ENCODE data around the gene MASTL.
"Not testable (repeated sequence)": the region's sequence is repeated elsewhere in the genome, so short reads cannot be mapped to it uniquely, and the experiment has no call there.

Gene MASTL

DNA sequence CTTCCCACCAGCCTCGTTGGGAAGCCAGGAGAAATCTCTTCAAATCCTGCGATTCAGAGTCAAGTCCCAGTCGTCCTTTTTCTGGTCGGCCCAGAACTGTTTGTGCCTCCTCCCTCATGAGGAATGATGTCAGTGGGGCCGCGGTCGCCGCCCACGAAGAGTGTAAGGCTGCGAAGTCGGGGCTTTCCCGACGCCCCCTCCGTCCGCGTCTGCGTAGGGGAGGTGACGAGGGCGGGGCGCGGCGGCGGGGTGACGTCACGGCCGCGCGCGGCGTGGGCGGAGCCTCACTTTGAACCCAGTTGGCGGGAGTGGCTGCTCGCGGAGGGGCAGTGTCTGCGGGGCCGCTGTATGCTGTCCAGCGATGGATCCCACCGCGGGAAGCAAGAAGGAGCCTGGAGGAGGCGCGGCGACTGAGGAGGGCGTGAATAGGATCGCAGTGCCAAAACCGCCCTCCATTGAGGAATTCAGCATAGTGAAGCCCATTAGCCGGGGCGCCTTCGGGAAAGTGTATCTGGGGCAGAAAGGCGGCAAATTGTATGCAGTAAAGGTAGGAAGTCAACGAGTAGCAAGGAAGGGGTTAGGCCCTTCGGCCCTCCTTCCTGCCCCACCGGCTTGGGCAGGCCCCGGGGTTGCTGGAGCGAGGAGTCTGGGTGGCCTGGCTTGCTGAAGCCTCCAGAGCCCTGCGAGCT is at the start of gene MASTL:
Gene MASTL, plus strand, starts transcription at position 287 of the 689 bp plus-strand sequence. Its CDS starts 75 bp downstream, at position 362.
- DNase-seq (ENCODE audit: low spot score) = peak; percentile 87

DNA sequence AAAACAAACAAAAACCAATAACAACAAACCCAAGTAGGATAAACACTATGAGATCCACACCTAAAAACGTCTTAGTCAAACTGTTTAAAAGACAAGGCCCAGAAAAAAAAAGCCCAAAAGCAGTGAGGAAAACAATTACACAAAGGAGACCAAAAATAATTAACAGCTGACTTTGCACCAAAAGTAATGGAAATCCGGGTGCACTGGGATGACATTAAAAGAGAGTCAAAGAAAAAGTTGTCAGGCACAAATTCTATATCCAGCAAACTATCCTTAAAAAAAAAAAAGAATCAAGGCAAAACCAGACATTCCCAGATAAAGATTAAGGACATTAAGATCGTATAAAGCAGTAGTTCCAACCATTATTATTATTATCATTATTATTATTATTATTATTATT is 47.0 kb upstream of the MASTL start:
- no peak for DNase-seq (ENCODE audit: low spot score)

GRCh38 chr10:27134371-27134770 is 20.8 kb upstream of the MASTL start:
- DNase-seq (ENCODE audit: low spot score) = no peak

- DNase-seq (ENCODE audit: low spot score) = no peak
Observed at GRCh38 chr10:27138277-27138676, 16.9 kb upstream of the MASTL start.

- DNase-seq (ENCODE audit: low spot score) = no peak
Observed at GRCh38 chr10:27143686-27144085, 11.5 kb upstream of the MASTL start.

DNA sequence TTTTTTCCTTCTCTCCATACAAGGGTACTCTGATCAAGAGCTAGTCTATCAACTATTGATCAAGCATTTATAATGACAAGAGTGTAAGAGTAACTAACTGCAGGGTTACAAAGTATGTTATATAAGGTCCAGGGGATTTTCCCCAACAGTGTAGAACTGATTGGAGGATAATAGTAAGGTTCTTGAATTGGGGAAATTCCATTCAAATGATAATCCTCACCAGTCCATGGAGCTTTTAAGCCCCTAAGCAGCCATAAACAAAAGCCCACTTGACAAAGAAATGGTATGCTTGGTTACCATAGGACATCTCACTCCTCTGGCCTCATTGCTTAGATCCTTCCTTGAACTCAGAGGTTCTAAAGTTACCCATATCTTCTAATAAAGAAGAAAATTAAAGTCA is 9.2 kb upstream of the MASTL start:
- no peak for DNase-seq (ENCODE audit: low spot score)

DNA sequence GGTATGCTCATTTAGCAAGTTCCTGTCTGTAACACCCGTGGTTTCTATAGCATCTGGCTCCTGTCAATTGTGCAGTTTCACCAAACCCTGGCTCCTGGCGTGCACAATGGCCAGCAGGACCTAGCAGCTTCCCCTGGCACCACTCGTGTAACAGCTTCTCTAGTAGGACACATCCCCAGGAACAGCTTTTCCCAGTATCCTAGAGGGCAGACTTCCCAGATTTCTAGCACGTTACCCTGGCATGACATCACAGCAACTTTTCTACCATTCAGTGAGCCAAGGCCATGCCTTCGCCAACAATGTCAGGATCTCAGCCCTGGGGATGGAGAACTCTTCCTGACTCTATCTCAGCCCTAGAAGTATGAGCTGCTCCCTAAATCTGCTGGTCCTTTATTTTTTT is 7.5 kb upstream of the MASTL start:
- no peak for DNase-seq (ENCODE audit: low spot score)

- no peak for DNase-seq (ENCODE audit: low spot score)
Observed at GRCh38 chr10:27150261-27150660, 4.9 kb upstream of the MASTL start.

GRCh38 chr10:27152687-27153086 is 2.5 kb upstream of the MASTL start:
- no peak for DNase-seq (ENCODE audit: low spot score)

DNA sequence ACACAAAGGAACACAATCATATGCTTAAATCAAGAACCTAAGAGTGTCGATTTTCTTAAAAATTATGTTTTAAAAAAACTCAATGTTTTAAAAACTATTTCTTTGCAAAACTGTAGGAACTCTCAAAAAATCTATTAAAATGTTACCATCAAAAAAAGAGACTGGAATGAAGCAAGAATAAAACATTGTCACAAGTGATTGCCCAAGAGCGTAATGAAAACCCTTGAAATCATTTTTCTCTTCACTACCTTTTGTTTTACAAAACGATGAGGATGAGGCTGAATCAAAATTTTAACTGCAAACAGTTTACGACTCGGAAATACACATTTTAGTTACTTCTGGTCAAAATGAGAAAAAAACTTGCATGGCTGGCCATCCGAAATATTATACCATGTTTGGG is 1.8 kb upstream of the MASTL start:
- no peak for DNase-seq (ENCODE audit: low spot score)

- peak; percentile 26 for DNase-seq (ENCODE audit: low spot score)
Observed at GRCh38 chr10:27153845-27154193, 1.3 kb upstream of the MASTL start.

DNA sequence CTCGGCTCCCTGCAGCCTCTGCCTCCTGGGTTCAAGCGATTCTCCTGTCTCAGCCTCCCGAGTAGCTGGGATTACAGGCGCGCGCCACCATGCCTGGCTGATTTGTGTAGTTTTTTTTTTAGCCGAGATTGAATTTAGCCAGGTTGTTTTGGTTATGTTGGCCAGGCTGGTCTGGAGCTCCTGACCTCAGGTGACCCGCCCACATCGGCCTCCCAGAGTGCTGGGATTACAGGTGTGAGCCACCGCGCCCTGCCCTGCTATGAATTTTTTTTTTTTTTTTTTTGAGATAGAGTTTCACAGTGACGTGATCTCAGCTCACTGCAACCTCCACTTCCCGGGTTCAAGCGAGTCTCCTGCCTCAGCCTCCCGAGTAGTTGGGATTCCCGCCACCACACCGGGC is 1.4 kb downstream of the MASTL start:
- not testable (repeated sequence) for DNase-seq (ENCODE audit: low spot score)

DNA sequence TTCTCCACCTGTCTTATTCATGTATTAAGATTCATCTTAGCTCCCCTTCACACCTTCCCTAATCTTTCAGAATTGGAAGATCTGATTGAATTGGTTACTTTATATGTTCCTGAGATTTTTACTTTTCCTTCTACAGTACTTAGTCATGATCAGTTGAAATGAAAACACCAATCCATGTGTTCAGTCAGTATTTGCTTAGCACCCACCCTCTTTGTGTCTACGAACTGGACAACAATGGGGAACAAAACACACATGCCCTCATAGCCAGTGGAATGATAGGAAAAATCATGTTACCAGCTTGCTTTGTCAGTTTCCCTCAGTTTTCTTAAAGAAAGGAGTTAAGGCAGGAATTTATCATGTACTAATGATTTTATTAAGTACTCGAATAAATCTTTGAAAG is 2.0 kb downstream of the MASTL start:
- no peak for DNase-seq (ENCODE audit: low spot score)

- DNase-seq (ENCODE audit: low spot score) = peak; percentile 17
Observed at GRCh38 chr10:27158421-27158820, 3.3 kb downstream of the MASTL start.

DNA sequence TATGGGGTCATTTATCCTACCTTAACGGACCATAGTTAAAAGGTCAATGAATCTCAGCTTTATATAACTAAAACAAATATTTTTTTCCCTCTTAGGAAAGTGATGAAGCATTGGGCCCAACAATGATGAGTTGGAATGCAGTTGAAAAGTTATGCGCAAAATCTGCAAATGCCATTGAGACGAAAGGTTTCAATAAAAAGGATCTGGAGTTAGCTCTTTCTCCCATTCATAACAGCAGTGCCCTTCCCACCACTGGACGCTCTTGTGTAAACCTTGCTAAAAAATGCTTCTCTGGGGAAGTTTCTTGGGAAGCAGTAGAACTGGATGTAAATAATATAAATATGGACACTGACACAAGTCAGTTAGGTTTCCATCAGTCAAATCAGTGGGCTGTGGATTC is 14.7 kb downstream of the MASTL start:
- no peak for DNase-seq (ENCODE audit: low spot score)

DNA sequence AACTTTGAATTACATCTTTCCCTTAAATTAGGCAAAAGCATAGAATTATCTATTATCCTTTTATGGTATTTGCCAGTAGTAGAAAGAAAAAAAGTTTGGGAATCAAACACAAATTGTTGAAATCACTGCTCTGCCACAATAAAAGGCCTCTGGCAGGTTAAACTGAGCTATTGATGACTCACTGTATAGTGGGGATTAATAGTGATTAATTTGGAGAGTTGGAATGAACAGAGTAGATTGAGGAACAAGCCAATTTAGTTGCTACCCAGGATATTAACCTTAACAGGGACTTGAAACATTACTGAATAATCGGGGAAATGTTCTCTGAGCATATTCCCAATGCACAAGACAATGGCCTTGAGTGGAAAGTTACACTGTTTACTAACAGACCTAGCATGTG is 33.1 kb downstream of the MASTL start:
- DNase-seq (ENCODE audit: low spot score) = no peak

DNA sequence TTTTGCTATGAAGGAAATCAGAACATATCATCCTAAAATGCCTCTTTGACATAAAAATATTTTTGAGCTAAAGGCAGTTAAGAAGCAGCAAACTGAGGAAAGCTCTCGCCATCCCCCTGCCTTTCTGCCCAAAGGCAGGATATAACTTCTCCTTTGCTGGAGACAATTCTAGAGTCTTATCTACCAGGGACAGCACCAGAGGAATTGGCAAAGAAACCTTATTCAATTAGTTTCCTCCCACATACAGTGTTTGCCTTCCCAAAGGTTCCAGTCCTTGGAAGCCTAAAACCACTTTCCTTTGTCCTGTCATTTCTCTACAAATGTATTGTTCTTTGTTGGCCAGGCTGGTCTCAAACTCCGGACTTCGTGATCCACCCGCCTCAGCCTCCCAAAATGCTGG is 33.7 kb downstream of the MASTL start:
- no peak for DNase-seq (ENCODE audit: low spot score)

- no peak for DNase-seq (ENCODE audit: low spot score)
Observed at GRCh38 chr10:27190508-27190907, 35.4 kb downstream of the MASTL start.

GRCh38 chr10:27192284-27192683 is 37.1 kb downstream of the MASTL start:
- peak; percentile 76 for DNase-seq (ENCODE audit: low spot score)

GRCh38 chr10:27197980-27198620 is 42.9 kb downstream of the MASTL start:
- DNase-seq (ENCODE audit: low spot score) = no peak

GRCh38 chr10:27203806-27204205 is 48.7 kb downstream of the MASTL start:
- no peak for DNase-seq (ENCODE audit: low spot score)

- no peak for DNase-seq (ENCODE audit: low spot score)
Observed at GRCh38 chr10:27207350-27207749, 52.2 kb downstream of the MASTL start.

DNA sequence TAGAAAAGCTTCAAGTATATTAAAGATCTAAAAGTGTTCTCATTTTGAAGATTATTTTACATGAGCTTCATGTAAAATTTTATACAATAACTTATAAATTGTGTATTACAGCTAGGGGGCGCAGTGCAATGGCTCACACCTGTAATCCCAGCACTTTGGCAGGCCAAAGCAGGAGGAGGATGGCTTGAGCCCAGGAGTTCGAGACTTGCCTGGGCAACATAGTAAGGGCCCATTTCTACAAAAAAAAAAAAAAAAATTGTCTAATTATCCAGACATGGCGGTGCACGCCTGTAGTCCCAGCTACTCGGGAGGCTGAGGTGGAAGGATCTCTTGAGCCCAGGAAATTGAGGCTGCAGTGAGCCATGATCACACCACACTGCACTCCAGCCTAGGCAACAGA is 68.8 kb downstream of the MASTL start:
- peak; percentile 21 for DNase-seq (ENCODE audit: low spot score)

- no peak for DNase-seq (ENCODE audit: low spot score)
Observed at GRCh38 chr10:27225011-27225590, 69.9 kb downstream of the MASTL start.
